ENCODE measurements around the gene MRPS6. TPM values are rescaled to one million over a fixed set of nuclear protein-coding genes. Genes with fewer than 3 reads are reported as not detected.

Gene MRPS6
- total and polyA plus RNA-seq, 2 of the 13 experiments (the other 11 are each of a cell fraction or from before 2014, with no cell fraction given) = 14.2 to 26.9 TPM

DNA sequence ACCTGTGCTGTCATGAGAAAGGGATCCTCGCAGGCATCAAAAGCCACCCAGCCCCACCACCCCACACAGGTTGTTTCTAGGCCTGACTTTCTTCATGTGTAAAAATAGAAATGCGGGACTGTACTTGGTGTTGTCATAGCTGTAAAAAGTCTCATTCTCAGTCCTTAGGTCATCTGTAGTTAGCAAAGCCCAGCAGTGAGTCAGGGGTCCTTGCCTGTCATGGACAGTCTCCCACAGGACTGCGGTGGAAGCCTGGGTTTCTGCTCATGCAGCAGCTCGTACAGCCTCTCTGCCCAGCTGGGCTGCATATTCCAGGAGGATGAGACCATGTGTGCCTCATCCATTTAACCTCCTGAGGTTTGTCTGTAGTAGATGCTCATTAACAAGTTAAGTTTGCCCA, 58.2 kb downstream of the MRPS6 start:
- Histone ChIP-seq H3K27ac (ENCODE audit: extremely low read length, insufficient read depth, low read length) (no peak overlapping the region), H3K4me1 (ENCODE audit: insufficient read depth, low read length) (peaks cover 27% of the 10 kb centered on the region), H4K20me1 (ENCODE audit: insufficient read depth, low read length) (no peaks in the 10 kb centered on the region), H3K79me2 (ENCODE audit: insufficient read depth, low read length) (no peaks in the 10 kb centered on the region), H3K9ac (ENCODE audit: insufficient read depth, low read depth, low read length) (no peak overlapping the region), H3K4me2 (ENCODE audit: low read depth, low read length) (no peak overlapping the region), H3K9me3 (ENCODE audit: low read length) (no peaks in the 10 kb centered on the region), H3K4me3 (replicated peaks in 1 of 3; ENCODE audit: insufficient read depth in 1 of 3, low read depth in 2 of 3, low read length in 3 of 3) (no peak overlapping the region), H3K27me3 (ENCODE audit: control insufficient read depth in 1 of 2, insufficient read depth in 2 of 2, low read length in 2 of 2) (no peaks in the 10 kb centered on the region), H2AFZ (ENCODE audit: low read length) (no peak overlapping the region), H3K36me3 (replicated peaks in 1 of 2; ENCODE audit: control insufficient read depth in 1 of 2, insufficient read depth in 2 of 2, low read length in 2 of 2) (peaks cover 4% of the 10 kb centered on the region in 2 experiments; a peak in 3 of 5 replicates)
- ChIA-PET POLR2A (no interaction called here), CTCF (ENCODE audit: low intra/inter-chr PET ratio, low total read pairs) (no interaction called here)
- no peak for ATAC-seq
- no peak for FAIRE-seq
- in situ Hi-C loops (cut with HindIII; ENCODE audit: extremely low pct_ligation_motif_present, low pct_unique_long_range_greater_than_20kb) (no loop called here), intact Hi-C loops (cut with micrococcal nuclease; ENCODE audit: unreplicated experiment) (loop anchor here (5.0 kb wide), 1 partner anchor 71 kb away; no protein-coding TSS in a partner anchor)
- no TSS peak for BruUV-seq (replicated peaks)
- 0 out of 2 replicates have a peak, but pooled peaks have one; percentile 28 for TF ChIP-seq ZNF703 (CRISPR knock-in tag; IDR thresholded peaks at IDR 0.05; ENCODE audit: borderline replicate concordance)
- TF ChIP-seq KAT8 (CRISPR knock-in tag; IDR thresholded peaks at IDR 0.05) = no peak
- no peak for TF ChIP-seq GPN1 (CRISPR knock-in tag; IDR thresholded peaks at IDR 0.05; ENCODE audit: borderline replicate concordance)
- WGBS (ENCODE audit: low lambda C conversion rate) = 95% methylated on average over 4 of the region's 4 CpGs
- no peak for DNase-seq (ENCODE audit: low spot score)

DNA sequence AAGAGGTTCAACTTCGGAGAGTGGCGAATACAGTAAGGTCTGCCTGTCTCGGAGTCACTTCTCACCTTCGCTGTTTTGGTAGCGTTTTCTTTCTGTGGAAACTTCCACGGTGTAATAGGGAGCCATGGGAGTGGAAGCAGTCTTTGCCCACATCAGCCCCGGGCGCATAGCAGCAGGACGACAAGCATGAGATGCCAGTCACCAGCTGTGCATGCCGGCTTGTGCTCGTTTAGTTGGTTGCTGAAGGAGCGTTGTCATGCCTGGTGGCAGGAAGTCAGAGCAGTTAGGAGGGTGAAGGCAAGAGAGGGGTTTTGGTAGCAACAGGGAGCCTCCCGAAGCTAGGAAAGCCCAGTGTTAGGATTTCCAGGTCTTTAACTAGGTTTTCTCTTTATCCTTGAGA, 58.8 kb downstream of the MRPS6 start:
- no TSS peak for BruUV-seq (replicated peaks)
- in situ Hi-C loops (cut with HindIII; ENCODE audit: extremely low pct_ligation_motif_present, low pct_unique_long_range_greater_than_20kb) = no loop called here
- Histone ChIP-seq H3K36me3 (replicated peaks in 1 of 2; ENCODE audit: control insufficient read depth in 1 of 2, insufficient read depth in 2 of 2, low read length in 2 of 2) (peaks cover 0 to 4% of the 10 kb centered on the region in 2 experiments; a peak in 3 of 5 replicates), H3K4me3 (replicated peaks in 1 of 3; ENCODE audit: insufficient read depth in 1 of 3, low read depth in 2 of 3, low read length in 3 of 3) (no peak overlapping the region), H3K27ac (ENCODE audit: extremely low read length, insufficient read depth, low read length) (no peak overlapping the region), H3K4me2 (ENCODE audit: low read depth, low read length) (no peak overlapping the region), H3K27me3 (ENCODE audit: control insufficient read depth in 1 of 2, insufficient read depth in 2 of 2, low read length in 2 of 2) (no peaks in the 10 kb centered on the region), H3K4me1 (ENCODE audit: insufficient read depth, low read length) (peaks cover 27% of the 10 kb centered on the region), H3K79me2 (ENCODE audit: insufficient read depth, low read length) (peaks cover 4% of the 10 kb centered on the region), H2AFZ (ENCODE audit: low read length) (no peak overlapping the region), H3K9ac (ENCODE audit: insufficient read depth, low read depth, low read length) (no peak overlapping the region), H4K20me1 (ENCODE audit: insufficient read depth, low read length) (no peaks in the 10 kb centered on the region), H3K9me3 (ENCODE audit: low read length) (no peaks in the 10 kb centered on the region)
- ATAC-seq (no peak), DNase-seq (ENCODE audit: low spot score) (no peak), FAIRE-seq (no peak)
- ChIA-PET POLR2A (no interaction called here), CTCF (ENCODE audit: low intra/inter-chr PET ratio, low total read pairs) (no interaction called here)
- WGBS (ENCODE audit: low lambda C conversion rate) = 100% methylated on average over 11 of the region's 13 CpGs
- intact Hi-C loops (cut with micrococcal nuclease; ENCODE audit: unreplicated experiment) = loop anchor here (5.0 kb wide), 1 partner anchor 70 kb away; no protein-coding TSS in a partner anchor
- TF ChIP-seq TFE3 (CRISPR knock-in tag; IDR thresholded peaks at IDR 0.05) = no peak
- TF ChIP-seq, protein P1, sequence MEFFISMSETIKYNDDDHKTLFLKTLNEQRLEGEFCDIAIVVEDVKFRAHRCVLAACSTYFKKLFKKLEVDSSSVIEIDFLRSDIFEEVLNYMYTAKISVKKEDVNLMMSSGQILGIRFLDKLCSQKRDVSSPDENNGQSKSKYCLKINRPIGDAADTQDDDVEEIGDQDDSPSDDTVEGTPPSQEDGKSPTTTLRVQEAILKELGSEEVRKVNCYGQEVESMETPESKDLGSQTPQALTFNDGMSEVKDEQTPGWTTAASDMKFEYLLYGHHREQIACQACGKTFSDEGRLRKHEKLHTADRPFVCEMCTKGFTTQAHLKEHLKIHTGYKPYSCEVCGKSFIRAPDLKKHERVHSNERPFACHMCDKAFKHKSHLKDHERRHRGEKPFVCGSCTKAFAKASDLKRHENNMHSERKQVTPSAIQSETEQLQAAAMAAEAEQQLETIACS (CRISPR knock-in tag; IDR thresholded peaks at IDR 0.05) = no peak
- TF ChIP-seq AGO1 (IDR thresholded peaks at IDR 0.05; ENCODE audit: low read depth, low read length, poor library complexity, severe bottlenecking) = no peak
- TF ChIP-seq SP140L (CRISPR knock-in tag; IDR thresholded peaks at IDR 0.05; ENCODE audit: borderline replicate concordance) = no peak
- no peak for TF ChIP-seq NCOR1 (IDR thresholded peaks at IDR 0.05; ENCODE audit: borderline replicate concordance, low read length)
- no peak for TF ChIP-seq BRD4 (CRISPR knock-in tag; IDR thresholded peaks at IDR 0.05)
- TF ChIP-seq, protein P2, sequence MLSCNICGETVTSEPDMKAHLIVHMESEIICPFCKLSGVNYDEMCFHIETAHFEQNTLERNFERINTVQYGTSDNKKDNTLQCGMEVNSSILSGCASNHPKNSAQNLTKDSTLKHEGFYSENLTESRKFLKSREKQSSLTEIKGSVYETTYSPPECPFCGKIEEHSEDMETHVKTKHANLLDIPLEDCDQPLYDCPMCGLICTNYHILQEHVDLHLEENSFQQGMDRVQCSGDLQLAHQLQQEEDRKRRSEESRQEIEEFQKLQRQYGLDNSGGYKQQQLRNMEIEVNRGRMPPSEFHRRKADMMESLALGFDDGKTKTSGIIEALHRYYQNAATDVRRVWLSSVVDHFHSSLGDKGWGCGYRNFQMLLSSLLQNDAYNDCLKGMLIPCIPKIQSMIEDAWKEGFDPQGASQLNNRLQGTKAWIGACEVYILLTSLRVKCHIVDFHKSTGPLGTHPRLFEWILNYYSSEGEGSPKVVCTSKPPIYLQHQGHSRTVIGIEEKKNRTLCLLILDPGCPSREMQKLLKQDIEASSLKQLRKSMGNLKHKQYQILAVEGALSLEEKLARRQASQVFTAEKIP (CRISPR knock-in tag; IDR thresholded peaks at IDR 0.05; ENCODE audit: borderline replicate concordance) = no peak
- no peak for TF ChIP-seq MBNL3 (CRISPR knock-in tag; conservative IDR thresholded peaks at IDR 0.05)
- no peak for TF ChIP-seq KLF13 (CRISPR knock-in tag; IDR thresholded peaks at IDR 0.05)

All from HepG2 (cell line).